ENCODE measurements around the gene BHLHE40. TPM values are rescaled to one million over a fixed set of nuclear protein-coding genes. Genes with fewer than 3 reads are reported as not detected.

The BHLHE40 gene
- total RNA-seq, 2 experiments from 2014 or later = 167 to 182 TPM

GRCh38 chr3:4949004-4949403, 30.2 kb upstream of the BHLHE40 start:
- CTCF ChIA-PET = no interaction called here
- Histone ChIP-seq H3K27ac (ENCODE audit: low read depth in 1 of 2, low read length in 2 of 2) (no peak overlapping the region), H3K36me3 (ENCODE audit: insufficient read depth, low read length) (no peaks in the 10 kb centered on the region), H3K4me1 (ENCODE audit: insufficient read depth, low read length) (no peaks in the 10 kb centered on the region), H3K9me3 (ENCODE audit: control insufficient read depth in 1 of 2, insufficient read depth in 1 of 2, low read length in 2 of 2) (no peaks in the 10 kb centered on the region), H3K27me3 (ENCODE audit: control insufficient read depth in 1 of 2, insufficient read depth in 2 of 2, low read length in 2 of 2) (no peaks in the 10 kb centered on the region), H3K4me3 (ENCODE audit: low read length) (no peak overlapping the region)
- H3K36me3 Mint-ChIP-seq (ENCODE audit: low read depth) = no peaks in the 10 kb centered on the region
- TF ChIP-seq, protein P1, sequence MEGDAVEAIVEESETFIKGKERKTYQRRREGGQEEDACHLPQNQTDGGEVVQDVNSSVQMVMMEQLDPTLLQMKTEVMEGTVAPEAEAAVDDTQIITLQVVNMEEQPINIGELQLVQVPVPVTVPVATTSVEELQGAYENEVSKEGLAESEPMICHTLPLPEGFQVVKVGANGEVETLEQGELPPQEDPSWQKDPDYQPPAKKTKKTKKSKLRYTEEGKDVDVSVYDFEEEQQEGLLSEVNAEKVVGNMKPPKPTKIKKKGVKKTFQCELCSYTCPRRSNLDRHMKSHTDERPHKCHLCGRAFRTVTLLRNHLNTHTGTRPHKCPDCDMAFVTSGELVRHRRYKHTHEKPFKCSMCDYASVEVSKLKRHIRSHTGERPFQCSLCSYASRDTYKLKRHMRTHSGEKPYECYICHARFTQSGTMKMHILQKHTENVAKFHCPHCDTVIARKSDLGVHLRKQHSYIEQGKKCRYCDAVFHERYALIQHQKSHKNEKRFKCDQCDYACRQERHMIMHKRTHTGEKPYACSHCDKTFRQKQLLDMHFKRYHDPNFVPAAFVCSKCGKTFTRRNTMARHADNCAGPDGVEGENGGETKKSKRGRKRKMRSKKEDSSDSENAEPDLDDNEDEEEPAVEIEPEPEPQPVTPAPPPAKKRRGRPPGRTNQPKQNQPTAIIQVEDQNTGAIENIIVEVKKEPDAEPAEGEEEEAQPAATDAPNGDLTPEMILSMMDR (IDR thresholded peaks at IDR 0.05) = no peak
- H3K4me1 Mint-ChIP-seq (ENCODE audit: low read depth) = no peaks in the 10 kb centered on the region
- no peaks in the 10 kb centered on the region for H3K27me3 Mint-ChIP-seq
- H3K4me3 Mint-ChIP-seq = no peak overlapping the region
- H3K9me3 Mint-ChIP-seq = no peaks in the 10 kb centered on the region
- no peak for DNase-seq
- no peak for ATAC-seq (ENCODE audit: poor library complexity)
- POLR2A ChIA-PET = no interaction called here
- intact Hi-C loops (cut with DNase I, micrococcal nuclease) = no loop called here
- no peak overlapping the region for H3K27ac Mint-ChIP-seq

DNA sequence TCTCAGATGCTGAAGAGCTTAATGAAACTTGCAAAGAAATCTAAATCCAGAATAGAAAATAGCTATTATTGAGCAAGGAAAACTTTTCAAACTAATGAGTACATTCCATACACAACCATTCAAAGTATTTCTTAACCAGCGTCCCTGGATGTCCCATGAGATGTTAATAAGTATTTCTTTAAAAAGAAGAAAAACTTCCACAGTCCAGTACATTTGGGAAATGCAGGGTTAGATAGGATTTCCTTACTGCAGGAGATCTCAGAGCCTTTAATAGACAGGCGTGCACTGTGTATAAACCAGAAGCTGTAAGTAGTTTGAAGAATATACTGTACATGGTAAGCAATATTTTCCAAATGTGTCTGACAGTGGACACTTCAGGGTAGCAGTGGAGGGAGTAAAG, 29.6 kb upstream of the BHLHE40 start:
- CTCF ChIA-PET = interaction anchor here (0.6 kb wide), 1 partner anchor 10 kb away, joined by 3 read pairs; no protein-coding TSS in a partner anchor
- POLR2A ChIA-PET = no interaction called here
- Mint-ChIP-seq H3K36me3 (ENCODE audit: low read depth) (no peaks in the 10 kb centered on the region), H3K9me3 (no peaks in the 10 kb centered on the region), H3K27me3 (no peaks in the 10 kb centered on the region), H3K4me3 (no peak overlapping the region), H3K27ac (no peak overlapping the region), H3K4me1 (ENCODE audit: low read depth) (no peaks in the 10 kb centered on the region)
- no peak overlapping the region for H3K4me3 ChIP-seq (ENCODE audit: low read length)
- H3K27ac ChIP-seq (ENCODE audit: low read depth in 1 of 2, low read length in 2 of 2) = no peak overlapping the region
- DNase-seq (no peak), ATAC-seq (ENCODE audit: poor library complexity) (no peak)
- no peaks in the 10 kb centered on the region for H3K27me3 ChIP-seq (ENCODE audit: control insufficient read depth in 1 of 2, insufficient read depth in 2 of 2, low read length in 2 of 2)
- H3K4me1 ChIP-seq (ENCODE audit: insufficient read depth, low read length) = no peaks in the 10 kb centered on the region
- no peaks in the 10 kb centered on the region for H3K36me3 ChIP-seq (ENCODE audit: insufficient read depth, low read length)
- intact Hi-C loops (cut with DNase I, micrococcal nuclease) = no loop called here
- TF ChIP-seq, protein P1 (IDR thresholded peaks at IDR 0.05) = no peak
- no peaks in the 10 kb centered on the region for H3K9me3 ChIP-seq (ENCODE audit: control insufficient read depth in 1 of 2, insufficient read depth in 1 of 2, low read length in 2 of 2)

GRCh38 chr3:4950351-4950784, 28.9 kb upstream of the BHLHE40 start:
- H3K4me3 Mint-ChIP-seq = no peak overlapping the region
- ATAC-seq (ENCODE audit: poor library complexity) = no peak
- Histone ChIP-seq H3K4me1 (ENCODE audit: insufficient read depth, low read length) (no peaks in the 10 kb centered on the region), H3K27me3 (ENCODE audit: control insufficient read depth in 1 of 2, insufficient read depth in 2 of 2, low read length in 2 of 2) (no peaks in the 10 kb centered on the region), H3K36me3 (ENCODE audit: insufficient read depth, low read length) (no peaks in the 10 kb centered on the region), H3K27ac (ENCODE audit: low read depth in 1 of 2, low read length in 2 of 2) (no peak overlapping the region), H3K4me3 (ENCODE audit: low read length) (no peak overlapping the region), H3K9me3 (ENCODE audit: control insufficient read depth in 1 of 2, insufficient read depth in 1 of 2, low read length in 2 of 2) (no peaks in the 10 kb centered on the region)
- no peaks in the 10 kb centered on the region for H3K4me1 Mint-ChIP-seq (ENCODE audit: low read depth)
- DNase-seq = peak in 1 of 14 experiments; percentile 9
- TF ChIP-seq, protein P1 (IDR thresholded peaks at IDR 0.05) = no peak
- no peaks in the 10 kb centered on the region for H3K9me3 Mint-ChIP-seq
- ChIA-PET CTCF (interaction anchor here (0.6 kb wide), 1 partner anchor 10 kb away, joined by 3 read pairs; no protein-coding TSS in a partner anchor), POLR2A (no interaction called here)
- no peak overlapping the region for H3K27ac Mint-ChIP-seq
- H3K36me3 Mint-ChIP-seq (ENCODE audit: low read depth) = no peaks in the 10 kb centered on the region
- intact Hi-C loops (cut with DNase I, micrococcal nuclease) = no loop called here
- H3K27me3 Mint-ChIP-seq = no peaks in the 10 kb centered on the region

Measured in CD4-positive, alpha-beta T cell (primary cell).